H1 (cell line): ENCODE measurements around the gene DNAJC7. TPM values are rescaled to one million over a fixed set of nuclear protein-coding genes. Genes with fewer than 3 reads are reported as not detected.

Source experiments
- CHD7 ChIP-seq: fragments of 300-600 bp; sonication (generic); IDR thresholded peaks from 2 replicates; pipeline ENCODE4 v1.7.1; 2012; ENCODE audit warnings: low read length, moderate library complexity, mild to moderate bottlenecking, inconsistent platforms; ENCODE audit not compliant: insufficient replicate concordance
- polyA plus RNA-seq, 7 experiments: library from polyadenylated mRNA; depleted of rRNA in 3 of 7; stranded (reverse) in 5 of 7; unstranded in 2 of 7; fragments of >200 nt in 5 of 7; fragments of 200-250 nt in 2 of 7; gene quantifications; 1 replicate in 5 of 7; 2 replicates in 1 of 7; 4 replicates in 1 of 7; pipeline versions ENCODE4 v1.2.1 to v1.2.3, GENCODE V29; 2011 to 2013; ENCODE audit warnings: missing spikeins in 2 of 7, mixed read lengths in 2 of 7
- total RNA-seq: library from RNA; stranded (reverse); fragmentation: NEBNext Ultra II Directional; extraction: Animal tissue kit (Norgen Biotek cat#: 25700); gene quantifications from 2 replicates; pipeline ENCODE4 v1.2.1, GENCODE V29; 2021

The DNAJC7 gene
- total and polyA plus RNA-seq, 2 of the 8 experiments (the other 6 are each of a cell fraction or from before 2014, with no cell fraction given): 31.0 to 148 TPM

GRCh38 chr17:41932816-41933389 lies 84.3 kb downstream of the DNAJC7 start (continued):
- no peak for TF ChIP-seq CHD7
- TF ChIP-seq, all 59 proteins: peak for 0
